K562 (cell line): ENCODE results near the gene E2F2. TPM values are rescaled to one million over a fixed set of nuclear protein-coding genes. Genes with fewer than 3 reads are reported as not detected.
A peak's percentile ranks its signal among the peaks of the same experiment; 100 is the strongest.

Experiments used
- AFF4 ChIP-seq: sonication (generic); formaldehyde crosslinking; IDR thresholded peaks from 2 replicates; pipeline ENCODE4 v1.8.0; 2023; ENCODE audit warnings: mild to moderate bottlenecking, missing genetic modification reagents
- ATF3 ChIP-seq, 2 experiments: fragments of 450-650 bp in 1 of 2; sonication (generic) in 1 of 2; formaldehyde crosslinking in 1 of 2; IDR thresholded peaks in 1 of 2; conservative IDR thresholded peaks in 1 of 2; 2 replicates each; pipeline versions ENCODE4 v1.6.1 to v1.8.1; 2016 to 2023; ENCODE audit warnings: mild to moderate bottlenecking in 2 of 2, moderate library complexity in 2 of 2, inconsistent platforms in 1 of 2, missing genetic modification reagents in 1 of 2
- BCOR ChIP-seq: fragments of 450-650 bp; IDR thresholded peaks from 2 replicates; pipeline ENCODE4 v1.6.1; 2016
- CEBPZ ChIP-seq: fragments of 150-350 bp; IDR thresholded peaks from 2 replicates; pipeline ENCODE4 v1.6.1; 2014; ENCODE audit warnings: low read depth, mild to moderate bottlenecking, low read length, borderline replicate concordance
- DACH1 ChIP-seq: fragments of 450-650 bp; IDR thresholded peaks from 2 replicates; pipeline ENCODE4 v1.6.1; 2018; ENCODE audit not compliant: partially characterized antibody
- DNMT1 ChIP-seq: fragments of 450-650 bp; IDR thresholded peaks from 2 replicates; pipeline ENCODE4 v1.6.1; 2016; ENCODE audit warnings: antibody characterized with exemption, mild to moderate bottlenecking
- JUND ChIP-seq, 2 experiments: IDR thresholded peaks; 2 replicates in 1 of 2; 3 replicates in 1 of 2; pipeline ENCODE4 v1.6.1; 2011; ENCODE audit warnings: borderline replicate concordance in 2 of 2, low read depth in 2 of 2, low read length in 2 of 2, improper control_type of control experiment in 1 of 2, missing biosample characterization in 1 of 2, missing genetic modification characterization in 1 of 2, missing genetic modification reagents in 1 of 2
- MCM5 ChIP-seq: fragments of 450-650 bp; IDR thresholded peaks from 2 replicates; pipeline ENCODE4 v1.6.1; 2016; ENCODE audit warnings: low read depth
- NCOA4 ChIP-seq: fragments of 450-650 bp; IDR thresholded peaks from 2 replicates; pipeline ENCODE4 v1.6.1; 2018; ENCODE audit warnings: mild to moderate bottlenecking; ENCODE audit not compliant: partially characterized antibody
- NFIC ChIP-seq: fragments of 450-650 bp; IDR thresholded peaks from 2 replicates; pipeline ENCODE4 v1.6.1; 2017; ENCODE audit warnings: mild to moderate bottlenecking, inconsistent platforms
- NUFIP1 ChIP-seq: fragments of 450-650 bp; IDR thresholded peaks from 2 replicates; pipeline ENCODE4 v1.6.1; 2018; ENCODE audit not compliant: partially characterized antibody
- SIN3A ChIP-seq, 2 experiments: fragments of 150-350 bp in 1 of 2; IDR thresholded peaks; 2 replicates each; pipeline ENCODE4 v1.6.1; 2011 to 2016; ENCODE audit warnings: borderline replicate concordance in 2 of 2, low read depth in 2 of 2, low read length in 2 of 2, mild to moderate bottlenecking in 2 of 2, moderate library complexity in 2 of 2; ENCODE audit not compliant: control insufficient read depth in 1 of 2
- TFAP4 ChIP-seq: sonication (generic); formaldehyde crosslinking; IDR thresholded peaks from 2 replicates; pipeline ENCODE4 v1.8.0; 2022; ENCODE audit warnings: missing genetic modification reagents, mild to moderate bottlenecking, moderate library complexity, borderline replicate concordance
- ZFP36 ChIP-seq: fragments of 150-350 bp; IDR thresholded peaks from 2 replicates; pipeline ENCODE4 v1.6.1; 2018; ENCODE audit warnings: low read length, low read depth; ENCODE audit not compliant: partially characterized antibody
- ZNF586 ChIP-seq: fragments of 450-650 bp; formaldehyde crosslinking; conservative IDR thresholded peaks from 2 replicates; pipeline ENCODE4 v1.4.0; 2020; ENCODE audit warnings: mild to moderate bottlenecking, moderate library complexity
- polyA plus RNA-seq, 8 experiments: library from polyadenylated mRNA; depleted of rRNA in 4 of 8; stranded (reverse) in 5 of 8; unstranded in 3 of 8; fragments of >200 nt; fragmentation: Nextera tagmentation in 2 of 8; fragmentation: Illumina TruSeq in 1 of 8; extraction: Ambion mirVana in 2 of 8; extraction: Trizol in 1 of 8; gene quantifications; 2 replicates each; pipeline versions ENCODE4 v1.2.1 to v1.2.3, GENCODE V29; 2011 to 2014; ENCODE audit warnings: inconsistent platforms in 1 of 8, missing spikeins in 1 of 8
- total RNA-seq, 7 experiments: library from RNA; depleted of rRNA in 6 of 7; stranded (reverse); fragments of >200 nt in 6 of 7; fragmentation: Illumina TruSeq in 2 of 7; extraction: Trizol in 2 of 7; gene quantifications; 2 replicates each; pipeline versions ENCODE4 v1.2.1 to v1.2.3, GENCODE V29; 2011 to 2021; ENCODE audit warnings: low replicate concordance in 1 of 7

Gene E2F2
- total and polyA plus RNA-seq, 9 of the 15 experiments (the other 6 are each of a cell fraction or from before 2014, with no cell fraction given) = 3.1 to 25.3 (median 11.4) TPM

GRCh38 chr1:23525558-23526250 lies 5.3 kb downstream of the E2F2 start (continued):
- no peak for TF ChIP-seq AFF4
- peak; percentile 35 to 42; a peak in 1 of 4 replicates for TF ChIP-seq SIN3A (IDR thresholded peaks at IDR 0.05; ENCODE audit: borderline replicate concordance in 2 of 2, control insufficient read depth in 1 of 2, low read depth in 2 of 2, low read length in 2 of 2)
- no peak for TF ChIP-seq DNMT1
- TF ChIP-seq ZNF586 (CRISPR knock-in tag) = no peak
- peak; percentile 42 for TF ChIP-seq DACH1
- TF ChIP-seq ATF3 (IDR thresholded peaks at IDR 0.05) = 0 out of 2 replicates have a peak, but pooled peaks have one; percentile 21
- no peak for TF ChIP-seq ATF3 (CRISPR knock-in tag; conservative IDR thresholded peaks at IDR 0.05)
- TF ChIP-seq ZFP36 = peak; percentile 97
- TF ChIP-seq JUND (IDR thresholded peaks at IDR 0.05; ENCODE audit: borderline replicate concordance, low read depth, low read length) = 0 out of 2 replicates have a peak, but pooled peaks have one; percentile 6
- TF ChIP-seq JUND (tag; IDR thresholded peaks at IDR 0.05; ENCODE audit: borderline replicate concordance, low read depth, low read length) = no peak
- no peak for TF ChIP-seq MCM5
- TF ChIP-seq TFAP4 (CRISPR knock-in tag) = peak; percentile 42; the same call in 1 of the 2 replicates
- TF ChIP-seq NUFIP1 = no peak
- TF ChIP-seq CEBPZ = no peak
- no peak for TF ChIP-seq NCOA4
- peak; percentile 35 for TF ChIP-seq NFIC
- 0 out of 2 replicates have a peak, but pooled peaks have one; percentile 25 for TF ChIP-seq BCOR
